NCI-H460 (cell line): ENCODE results near the gene CNN3. TPM values are rescaled to one million over a fixed set of nuclear protein-coding genes. Genes with fewer than 3 reads are reported as not detected.
A peak's percentile ranks its signal among the peaks of the same experiment; 100 is the strongest.

Source experiments
- DNase-seq: peaks from one replicate; pipeline ENCODE4 v3.0.0-alpha.2; 2016; ENCODE audit warnings: low read depth; ENCODE audit errors: extremely low read depth
- polyA plus RNA-seq: library from polyadenylated mRNA; depleted of rRNA; stranded (reverse); fragments of >200 nt; gene quantifications from 2 replicates; pipeline ENCODE4 v1.2.3, GENCODE V29; 2014; cell fraction: nucleus; rRNA removed
- total RNA-seq: library from RNA; depleted of rRNA; stranded (reverse); fragments of >200 nt; shearing (Covaris generic); gene quantifications from 2 replicates; pipeline ENCODE4 v1.2.3, GENCODE V29; 2014; rRNA removed

Gene CNN3
- 25.9 and 26.0 TPM in 2 replicates for total RNA-seq
- polyA plus RNA-seq = 20.0 and 21.9 TPM in 2 replicates

DNA sequence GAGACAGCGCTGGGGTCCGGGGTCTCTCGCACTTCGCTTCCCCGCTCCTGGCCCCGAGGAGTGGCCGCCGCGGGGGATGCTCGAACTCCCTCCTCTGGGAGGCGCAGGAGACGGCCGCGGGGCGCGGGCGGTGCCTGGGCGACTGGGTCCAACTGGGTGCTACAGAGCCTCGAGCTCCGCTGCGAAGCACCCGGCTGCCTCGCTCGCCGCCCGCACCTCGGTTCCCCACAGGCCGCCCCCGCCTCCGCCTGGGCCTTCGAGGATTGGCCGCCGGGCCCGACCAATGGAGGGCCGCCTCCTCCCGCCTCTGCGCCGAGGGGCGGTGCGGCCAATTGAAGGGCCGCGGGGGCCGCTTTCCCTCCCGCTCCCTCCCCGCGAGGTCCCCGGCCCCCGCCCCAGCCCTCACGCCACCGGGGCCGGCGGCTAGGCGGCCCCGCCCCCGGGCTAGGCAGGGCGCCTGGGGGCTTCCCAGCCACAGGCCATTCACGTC, at the start of gene CNN3:
CNN3 (minus strand) TSS at position 196 of the 490 bp plus-strand sequence. CDS start 216 bp downstream, outside the sequence.
- peak; percentile 60 for DNase-seq

DNA sequence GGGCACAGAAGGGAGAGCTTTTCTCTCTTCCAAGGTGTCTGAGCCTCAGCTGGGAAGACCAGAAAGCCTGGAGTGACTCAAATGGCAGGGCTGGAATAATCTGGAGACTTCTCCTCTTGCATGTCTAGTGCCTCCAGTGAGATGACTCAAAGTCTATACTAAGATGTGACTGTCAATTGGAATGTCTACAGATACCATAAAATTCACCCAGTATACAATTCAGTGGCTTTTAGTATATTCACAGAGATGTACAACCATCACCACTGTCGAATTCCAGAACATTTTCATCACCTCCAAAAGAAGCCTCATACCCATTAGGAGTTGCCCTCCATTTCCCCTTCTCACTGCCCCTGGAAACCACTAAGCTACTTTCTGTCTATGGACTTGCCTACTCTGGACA, 47.9 kb upstream of the CNN3 start:
- no peak for DNase-seq

DNA sequence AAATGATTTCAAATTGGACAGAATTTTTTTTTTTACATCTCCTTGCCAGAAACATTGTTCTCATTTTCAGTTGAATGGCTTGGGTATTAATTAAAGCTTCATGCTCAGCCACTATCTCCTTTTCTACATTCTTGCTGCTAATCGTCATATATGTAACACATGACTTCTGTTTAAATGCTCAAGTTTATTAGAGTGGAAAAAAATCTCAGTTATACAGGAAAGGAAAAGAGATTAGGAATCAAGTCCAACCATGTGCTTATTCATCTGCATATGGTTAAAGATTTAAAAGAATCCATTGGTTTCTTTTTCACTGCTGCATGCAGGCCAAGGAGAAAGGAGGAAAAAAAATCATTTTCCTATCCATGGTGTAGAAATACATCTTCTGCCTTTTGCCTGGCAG, 47.3 kb upstream of the CNN3 start:
- DNase-seq = no peak

DNA sequence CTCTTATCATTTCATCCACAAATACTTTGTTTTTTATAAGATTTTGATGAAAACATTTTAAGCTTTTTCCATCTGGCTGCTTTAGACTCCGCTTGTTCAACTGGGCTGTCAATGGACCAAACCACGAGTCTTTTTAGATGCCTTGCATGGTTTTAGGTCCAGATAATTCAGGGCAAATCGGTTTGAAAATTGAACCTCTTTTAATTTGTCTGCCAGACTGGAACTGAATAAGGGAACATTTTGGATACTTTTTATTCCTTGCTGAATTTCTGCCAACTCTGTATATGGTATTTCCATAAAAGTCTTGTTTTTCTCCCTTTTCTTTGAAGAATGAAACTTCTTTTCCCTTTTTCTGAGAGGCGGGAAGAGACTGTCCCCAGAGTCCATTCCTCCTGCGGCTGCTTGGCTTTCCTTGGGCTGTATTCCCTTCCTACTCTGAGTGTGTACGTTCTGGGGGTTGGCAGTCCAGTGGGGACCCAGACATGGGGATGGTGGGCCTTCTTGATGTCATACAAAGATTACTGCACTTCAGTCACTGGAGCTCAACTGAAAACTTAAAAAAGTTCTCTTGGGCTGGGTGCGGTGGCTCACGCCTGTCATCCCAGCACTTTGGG, 46.5 kb upstream of the CNN3 start:
- no peak for DNase-seq

DNA sequence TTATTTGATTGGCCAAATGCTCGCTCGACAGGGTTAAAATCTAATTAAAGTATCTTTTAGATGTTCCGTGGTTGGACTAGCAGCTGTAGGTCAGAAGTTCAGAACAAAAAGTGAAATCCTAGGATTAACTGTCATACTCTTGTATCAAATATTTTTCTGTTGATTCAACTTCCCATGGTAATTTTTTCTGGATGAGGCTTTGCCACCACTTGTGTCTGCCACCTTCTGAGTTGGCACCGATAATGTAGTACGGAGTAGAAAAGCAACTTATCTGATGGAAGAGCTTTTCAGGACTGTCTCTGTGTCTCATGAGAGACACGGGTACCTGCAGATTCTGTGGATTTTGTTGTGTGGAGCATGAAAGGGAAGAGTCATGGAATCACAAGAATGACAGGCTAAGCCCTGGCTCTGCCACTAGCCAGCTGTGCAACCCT, 44.6 kb upstream of the CNN3 start:
- no peak for DNase-seq

DNA sequence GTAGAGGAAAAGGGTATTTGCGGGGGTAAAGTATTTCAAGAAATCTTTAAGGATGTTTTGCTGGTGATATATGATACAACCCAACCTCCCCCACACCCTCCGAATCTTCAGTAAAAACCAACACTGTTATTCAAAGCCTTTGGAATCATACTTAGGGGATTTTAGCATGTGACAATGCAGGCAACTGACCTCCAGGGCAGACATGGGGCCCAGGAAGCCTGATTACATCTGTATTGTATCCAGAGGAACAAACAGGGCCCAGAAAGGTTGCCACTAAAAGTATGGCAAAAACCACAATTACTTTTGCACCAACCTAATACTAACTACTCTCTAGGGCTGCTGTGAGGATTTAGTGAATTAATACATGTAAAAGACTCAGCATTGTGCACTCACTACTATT, 43.9 kb upstream of the CNN3 start:
- DNase-seq = no peak

DNA sequence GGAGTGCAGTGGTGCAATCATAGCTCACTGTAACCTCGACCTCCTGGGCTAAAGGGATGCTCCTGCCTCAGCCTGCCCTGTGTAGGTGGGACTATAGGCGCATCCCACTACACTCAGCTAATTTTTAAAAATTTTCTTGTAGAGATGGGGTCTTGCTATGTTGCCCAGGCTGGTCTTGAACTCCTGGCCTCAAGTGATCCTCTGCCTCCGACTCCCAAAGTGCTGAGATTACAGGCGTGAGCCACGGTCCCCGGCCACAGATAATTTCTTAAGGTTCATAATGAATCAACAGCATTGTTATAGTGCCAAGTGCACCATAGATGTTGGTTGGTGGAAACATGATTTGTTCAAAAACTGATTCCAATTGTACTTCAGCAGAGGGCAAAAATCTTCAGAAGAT, 42.2 kb upstream of the CNN3 start:
- DNase-seq = no peak

DNA sequence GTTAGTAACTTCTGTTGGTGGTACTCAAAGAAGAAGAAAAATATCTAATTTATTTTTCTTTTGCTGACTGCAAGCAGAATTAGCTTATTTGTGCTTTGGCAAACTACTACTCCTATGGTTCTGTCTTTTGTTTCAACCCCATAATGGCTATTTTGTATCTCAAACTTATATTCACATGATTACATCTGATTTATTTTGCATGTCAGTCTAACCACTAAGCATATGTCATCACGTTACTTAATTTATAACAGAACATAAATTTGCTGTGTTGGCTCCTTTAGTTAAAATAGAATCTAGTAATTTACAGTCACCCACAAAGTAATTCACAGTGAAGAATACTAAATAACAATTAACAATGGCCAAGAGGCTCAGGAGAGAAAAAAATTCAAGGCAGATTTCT, 39.1 kb upstream of the CNN3 start:
- no peak for DNase-seq

DNA sequence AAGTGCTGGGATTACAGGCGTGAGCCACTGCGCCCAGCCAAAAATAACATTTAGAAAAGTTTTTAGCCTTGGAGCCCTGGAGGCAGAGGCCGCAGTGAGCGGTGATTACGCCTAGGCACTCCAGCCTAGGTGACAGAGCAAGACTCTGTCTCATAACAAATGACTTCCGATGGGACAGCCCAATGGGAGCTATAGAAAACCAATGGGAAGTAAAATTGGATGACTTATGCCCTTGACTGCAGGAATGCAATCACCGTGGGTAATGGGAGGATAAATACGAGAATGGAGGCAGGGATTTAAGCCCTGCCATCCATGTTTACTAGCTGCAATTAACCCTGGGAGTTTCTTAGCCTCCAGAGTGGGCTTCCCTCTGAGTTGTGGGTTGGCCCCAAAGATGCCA, 37.0 kb upstream of the CNN3 start:
- no peak for DNase-seq

DNA sequence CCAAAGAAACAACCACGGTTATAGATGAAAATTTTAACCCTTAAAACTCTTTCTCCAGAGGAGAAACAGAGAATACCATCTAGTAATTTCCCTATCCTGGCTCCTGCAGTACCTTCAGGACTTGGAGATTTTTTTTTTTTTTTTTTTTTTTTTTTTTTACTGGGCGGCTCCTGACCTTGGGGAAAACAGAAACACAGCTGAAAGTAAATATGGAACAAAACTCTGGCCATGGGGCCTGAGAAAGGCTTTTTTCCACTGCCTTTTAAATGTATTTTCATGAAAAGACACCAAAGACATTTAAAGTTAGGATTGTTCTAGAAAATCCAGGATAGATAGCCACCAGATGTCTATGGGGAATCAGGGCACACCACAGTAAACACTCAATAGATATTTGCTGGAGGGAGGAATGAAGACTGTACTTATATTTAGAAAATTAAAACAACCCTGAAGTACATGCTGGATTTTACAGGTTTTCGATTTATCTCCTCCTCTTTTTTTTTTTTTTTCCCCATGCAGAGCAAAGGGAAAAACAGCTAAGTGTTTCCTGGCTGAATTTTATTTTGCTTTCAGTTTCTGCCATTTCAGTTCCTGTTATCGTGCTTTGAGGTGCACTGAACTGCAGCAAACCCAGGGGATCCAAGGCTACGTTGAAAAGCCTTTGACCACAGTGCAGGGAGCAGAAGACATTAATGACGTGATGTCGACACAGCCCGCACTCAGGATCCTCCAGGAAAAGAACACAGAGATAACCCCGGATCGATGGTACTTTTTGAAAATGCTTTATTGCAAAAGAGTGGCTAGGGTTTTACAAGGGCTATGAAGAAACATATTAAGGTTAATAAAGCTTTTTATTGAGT, 35.7 kb upstream of the CNN3 start:
- DNase-seq = no peak

DNA sequence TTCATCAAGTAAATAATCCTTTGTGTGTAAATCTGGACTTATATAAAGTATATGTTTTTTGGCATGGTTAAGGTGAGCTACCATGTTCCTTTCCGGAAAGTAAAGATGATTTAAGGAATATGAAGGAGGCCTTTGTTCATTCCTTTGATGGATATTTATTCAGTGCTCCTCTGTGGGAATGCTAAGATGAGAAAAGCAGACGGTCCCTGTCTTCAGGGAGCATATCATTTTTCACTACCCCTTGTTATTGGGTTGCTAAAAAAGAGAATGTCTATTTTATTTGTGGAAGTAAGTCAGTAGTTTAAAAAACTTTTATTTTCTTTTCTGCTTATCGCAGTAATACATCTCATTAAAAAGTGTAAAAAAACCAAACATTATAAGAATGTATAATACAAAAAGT, 35.1 kb upstream of the CNN3 start:
- no peak for DNase-seq

DNA sequence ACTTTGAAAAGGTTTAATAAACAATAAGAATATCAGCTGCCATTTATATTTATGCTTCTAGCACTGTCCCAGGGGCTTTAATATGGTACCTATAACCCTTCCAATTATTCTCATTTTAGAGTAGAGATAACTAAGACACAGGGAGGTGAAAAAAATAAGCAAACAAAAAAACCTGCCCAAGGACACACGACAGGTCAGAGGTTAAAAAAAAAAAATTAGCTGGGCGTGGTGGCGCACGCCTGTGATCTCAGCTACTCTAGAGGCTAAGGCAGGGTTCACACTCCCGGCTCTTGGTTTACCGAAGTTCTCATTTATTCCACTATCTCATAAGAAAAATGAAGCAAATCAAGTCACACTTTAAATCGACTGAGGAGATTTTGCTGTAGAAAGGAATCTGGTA, 34.7 kb upstream of the CNN3 start:
- DNase-seq = no peak

DNA sequence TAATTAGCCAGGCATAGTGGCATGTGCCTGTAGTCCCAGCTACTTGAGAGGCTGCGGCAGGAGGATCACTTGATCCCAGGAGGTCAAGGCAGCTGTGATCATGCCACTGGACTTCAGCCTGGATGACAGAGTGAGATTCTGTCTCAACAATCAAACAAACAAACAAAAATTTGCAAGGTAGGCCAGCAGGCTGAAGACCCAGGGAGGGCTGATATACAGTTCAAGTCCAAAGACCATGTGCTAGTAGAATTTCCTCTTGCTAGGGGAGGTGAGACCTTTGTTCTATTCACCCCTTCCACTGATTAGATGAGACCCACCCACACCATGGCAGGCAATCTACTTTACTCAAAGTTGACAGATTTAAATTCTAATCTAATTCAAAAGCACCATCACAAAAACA, 31.2 kb upstream of the CNN3 start:
- DNase-seq = no peak

DNA sequence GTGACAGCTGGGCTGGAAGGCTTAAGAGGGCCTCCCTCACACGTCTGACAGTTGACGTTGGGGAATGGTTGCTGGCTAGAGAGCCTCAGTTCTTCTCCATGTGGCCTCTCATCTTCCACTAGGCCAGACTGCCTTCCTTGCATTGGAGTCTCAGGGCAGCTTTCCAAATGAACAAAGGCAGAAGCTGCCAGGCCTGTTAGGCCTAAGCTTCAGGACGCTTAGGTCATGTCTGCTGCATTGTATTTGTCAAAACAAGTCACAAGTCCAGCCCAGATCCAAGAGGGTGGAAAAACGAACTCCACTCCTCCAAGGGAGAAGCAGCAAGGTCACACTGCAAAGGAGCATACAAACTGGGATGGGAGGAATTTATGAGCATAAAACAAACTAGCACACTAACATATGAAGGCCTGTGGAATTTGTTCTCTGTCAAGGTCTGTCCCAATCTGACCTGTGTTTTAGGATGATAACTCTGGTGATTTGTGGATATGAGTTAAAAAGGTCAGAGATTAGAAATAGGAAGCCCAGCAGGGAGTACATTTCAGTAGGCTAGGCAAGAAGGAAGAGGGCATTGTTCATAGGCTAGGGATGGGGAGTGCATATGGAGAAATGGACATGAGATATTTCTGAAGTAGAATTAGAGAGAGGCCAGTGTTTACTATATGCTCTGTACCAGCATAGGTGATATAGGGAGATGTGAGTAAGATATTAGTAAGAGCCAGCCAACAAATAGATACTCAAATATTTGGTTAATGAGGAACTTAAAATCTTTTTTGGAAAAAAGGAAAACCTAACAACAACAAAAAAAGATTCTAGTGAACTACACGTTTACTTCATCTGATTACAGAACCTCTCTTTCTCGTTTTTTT, 29.1 kb upstream of the CNN3 start:
- no peak for DNase-seq

DNA sequence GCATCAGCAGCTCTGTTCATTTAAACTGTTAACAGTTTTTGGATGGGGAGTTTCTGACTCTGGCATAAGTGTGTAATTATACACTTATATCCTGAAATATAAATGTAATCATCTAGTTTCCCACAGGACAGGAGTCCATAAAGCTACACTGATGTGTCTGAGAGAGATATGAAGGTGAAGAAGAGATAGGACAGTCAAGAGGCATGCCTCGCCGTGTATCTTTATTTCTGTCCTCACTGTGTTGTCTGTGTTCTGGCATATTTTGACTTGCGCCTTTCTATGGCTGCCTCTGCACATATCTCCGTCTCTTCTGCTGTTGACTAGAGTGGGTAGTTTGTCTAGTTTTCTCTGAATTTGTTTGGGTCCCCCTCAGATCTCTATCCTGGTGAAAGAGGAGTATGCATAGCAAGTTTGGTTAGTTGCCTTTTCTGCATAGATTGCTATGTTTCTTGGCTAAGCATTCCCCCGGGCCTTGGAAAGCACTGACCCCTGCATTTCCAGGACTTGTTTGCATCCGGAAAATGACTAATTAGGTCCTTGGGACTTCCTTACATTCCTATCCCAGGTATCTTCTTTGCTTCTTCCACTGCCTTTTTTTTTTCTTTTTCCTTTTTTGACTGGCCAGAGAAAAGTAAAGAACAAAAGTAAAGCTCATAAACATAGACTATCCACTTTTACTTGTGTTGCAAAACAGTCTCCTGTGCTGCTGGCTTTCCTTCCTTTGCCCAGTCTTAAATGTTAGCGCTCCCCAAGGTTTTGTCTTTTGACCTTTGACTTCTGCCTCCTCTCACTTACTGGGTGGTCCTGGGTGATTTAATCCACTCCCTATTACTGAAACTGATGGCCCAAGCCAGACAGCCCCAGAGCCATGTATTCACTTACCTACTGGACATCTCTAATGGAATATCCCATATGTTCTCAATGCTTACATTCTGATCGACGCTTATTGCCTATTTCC, 27.6 kb upstream of the CNN3 start:
- DNase-seq = no peak

DNA sequence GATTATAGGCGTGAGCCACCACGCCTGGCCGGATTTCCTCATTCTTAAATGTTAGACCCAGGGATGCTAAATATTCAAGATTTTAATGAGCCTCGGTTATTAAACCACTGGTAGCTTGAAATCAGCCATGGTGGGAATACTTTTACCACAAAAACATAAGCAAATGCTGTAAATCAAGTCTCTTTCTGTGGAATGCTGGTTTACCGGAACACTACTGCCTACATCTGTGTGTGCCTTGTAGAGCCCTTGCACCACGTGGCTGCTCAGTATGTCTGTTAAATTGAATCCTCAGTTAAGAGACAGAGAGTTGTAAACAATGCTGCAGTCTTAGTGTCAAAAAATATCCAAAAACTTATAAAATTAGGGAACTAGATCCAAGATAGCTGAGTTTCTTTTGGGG, 26.8 kb upstream of the CNN3 start:
- no peak for DNase-seq

DNA sequence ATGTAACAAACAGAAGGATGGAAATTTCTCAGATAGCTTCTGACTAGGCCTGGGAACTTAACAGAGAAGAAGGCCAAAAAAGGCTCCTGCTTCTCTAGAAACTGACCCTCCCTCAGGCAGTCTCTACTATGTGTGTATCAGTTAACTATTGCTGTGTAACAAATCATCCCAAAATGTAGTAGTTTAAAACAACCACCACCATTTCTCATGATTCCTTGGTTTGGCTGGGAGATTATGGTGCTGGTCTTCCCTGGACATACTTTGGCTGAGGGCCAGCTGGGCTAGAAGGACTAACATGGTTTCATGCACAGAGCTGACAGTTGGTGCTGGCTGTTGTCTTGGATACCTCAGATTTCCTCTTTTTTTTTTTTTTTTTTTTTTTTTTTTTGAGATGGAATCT, 26.2 kb upstream of the CNN3 start:
- no peak for DNase-seq

DNA sequence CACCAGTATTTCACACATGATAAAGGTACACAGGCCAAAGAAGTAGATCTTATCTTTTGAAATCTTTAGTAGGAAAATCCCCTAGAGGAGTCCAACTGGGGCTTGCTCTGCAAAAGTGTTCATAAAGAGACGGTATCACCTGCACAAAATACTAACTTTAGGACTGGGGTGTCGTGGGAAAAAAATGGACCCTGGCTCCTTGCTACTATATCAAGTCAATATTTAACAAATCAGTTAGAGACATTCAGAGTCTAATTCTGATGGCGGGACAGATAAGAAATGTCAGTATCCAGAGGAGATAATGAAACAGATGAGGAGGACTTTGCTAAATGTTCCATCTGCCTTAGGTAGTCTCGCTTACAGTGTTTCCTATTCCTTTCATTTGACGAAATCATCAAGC, 25.6 kb upstream of the CNN3 start:
- no peak for DNase-seq

DNA sequence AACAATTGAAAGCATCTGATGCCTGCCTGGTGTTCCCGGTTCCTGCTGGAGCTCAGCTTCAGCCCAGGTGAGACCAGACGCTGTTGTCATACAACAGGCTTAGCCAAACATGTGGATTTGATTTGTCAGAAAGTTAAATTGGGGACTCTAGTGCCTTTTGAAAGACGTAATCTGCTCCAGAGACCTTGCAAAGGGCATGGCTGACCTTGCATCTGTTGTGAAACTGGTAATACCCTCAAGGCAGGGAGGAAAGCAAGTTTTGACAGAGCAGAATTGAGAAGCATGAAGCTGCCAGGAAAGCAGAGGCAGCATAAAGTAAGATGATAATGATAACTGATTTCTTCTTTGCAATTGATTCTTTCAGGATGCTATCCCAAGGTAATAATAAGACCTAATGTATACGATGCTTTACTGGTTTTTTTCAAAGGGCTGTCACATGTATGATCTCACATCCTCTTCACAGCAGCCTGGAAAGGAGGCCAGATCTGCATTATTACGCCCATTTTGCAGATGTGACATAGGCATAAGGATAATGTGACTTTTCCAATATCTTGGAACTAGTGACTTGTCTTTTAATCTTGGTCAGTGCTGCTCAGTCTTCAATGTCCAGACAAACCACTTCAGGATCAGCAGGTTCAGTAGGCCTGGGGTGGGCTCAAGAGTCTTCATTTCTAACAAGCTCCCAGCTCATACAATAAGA, 24.7 kb upstream of the CNN3 start:
- no peak for DNase-seq
